ENCODE results near the gene CRYL1.

Gene CRYL1

DNA sequence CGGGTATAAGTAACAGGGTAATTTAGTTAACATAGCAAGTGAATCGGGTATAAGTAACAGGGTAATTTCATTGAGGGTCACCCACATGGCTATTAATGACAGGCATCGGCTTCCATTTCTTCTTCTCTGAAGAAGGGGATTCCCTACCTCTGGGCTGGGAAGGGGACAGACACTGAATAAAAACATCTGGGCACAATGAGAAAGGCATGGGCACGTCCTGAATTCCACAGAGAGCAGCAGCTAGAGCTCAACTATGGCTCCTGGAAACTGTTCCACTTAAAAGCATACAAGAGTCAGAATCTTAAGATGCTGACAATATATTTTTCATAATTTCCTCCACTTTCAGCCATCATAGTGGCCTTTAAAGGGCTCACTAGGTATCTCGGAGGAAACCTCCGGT lies 51.8 kb downstream of the CRYL1 start:
- Histone ChIP-seq H3K9me3 (ENCODE audit: control insufficient read depth, low read length) (no peaks in the 10 kb centered on the region), H3K27ac (ENCODE audit: insufficient read depth, low read depth, low read length, poor library complexity, severe bottlenecking) (no peak overlapping the region), H3K4me3 (ENCODE audit: insufficient read depth, low read depth, low read length) (no peak overlapping the region), H3K4me1 (ENCODE audit: control insufficient read depth, insufficient read depth, low read length) (no peaks in the 10 kb centered on the region), H3K36me3 (ENCODE audit: control insufficient read depth, insufficient read depth, low read length) (no peaks in the 10 kb centered on the region), H3K27me3 (ENCODE audit: control insufficient read depth, insufficient read depth, low read length, poor library complexity, severe bottlenecking) (no peaks in the 10 kb centered on the region)
- WGBS, 2 experiments: 91 to 95% methylated on average over 6 of the region's 6 CpGs

DNA sequence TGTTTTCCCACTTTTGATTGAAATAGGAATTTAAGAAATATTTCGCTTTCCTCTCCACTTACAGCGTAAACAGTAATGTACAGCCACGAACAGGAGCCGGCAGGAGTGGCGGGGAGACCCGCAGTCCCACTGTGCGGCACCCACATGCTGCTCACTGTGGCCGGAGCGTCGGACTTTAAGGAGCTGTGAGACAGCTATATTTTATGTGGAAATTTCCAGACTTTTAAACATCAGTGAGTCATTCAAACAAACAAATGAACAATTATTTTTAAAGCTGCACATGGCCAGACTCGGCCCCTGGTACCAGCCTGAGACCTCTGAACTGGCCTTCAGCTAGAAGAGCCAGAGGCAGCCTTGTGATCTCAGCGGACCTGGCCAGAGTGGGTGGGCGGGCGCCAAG lies 52.5 kb downstream of the CRYL1 start:
- no peaks in the 10 kb centered on the region for H3K36me3 ChIP-seq (ENCODE audit: control insufficient read depth, insufficient read depth, low read length)
- H3K9me3 ChIP-seq (ENCODE audit: control insufficient read depth, low read length): no peaks in the 10 kb centered on the region
- WGBS, 2 experiments: 91 to 97% methylated on average over 14 of the region's 14 CpGs
- no peak overlapping the region for H3K4me3 ChIP-seq (ENCODE audit: insufficient read depth, low read depth, low read length)
- no peaks in the 10 kb centered on the region for H3K4me1 ChIP-seq (ENCODE audit: control insufficient read depth, insufficient read depth, low read length)
- no peak overlapping the region for H3K27ac ChIP-seq (ENCODE audit: insufficient read depth, low read depth, low read length, poor library complexity, severe bottlenecking)
- no peaks in the 10 kb centered on the region for H3K27me3 ChIP-seq (ENCODE audit: control insufficient read depth, insufficient read depth, low read length, poor library complexity, severe bottlenecking)

DNA sequence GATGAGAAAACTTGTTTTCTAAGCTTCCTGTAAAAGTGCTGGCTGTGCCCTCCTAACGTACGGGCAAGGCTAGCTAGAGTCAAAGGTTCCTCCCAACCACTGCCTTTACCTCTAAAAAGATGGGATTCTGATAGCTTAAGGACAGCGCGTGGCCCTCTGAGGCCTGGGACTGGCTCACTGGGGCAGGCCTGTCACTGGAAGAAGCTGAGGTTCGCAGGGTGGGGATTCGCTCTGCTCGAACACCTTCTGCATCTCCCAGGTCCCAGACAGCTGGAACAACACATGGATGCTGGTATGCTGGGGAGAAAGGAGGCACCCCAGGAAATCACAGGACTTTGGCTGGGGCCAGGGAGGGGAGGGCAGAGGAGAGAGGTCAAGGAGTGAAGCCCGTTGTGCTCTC lies 53.1 kb downstream of the CRYL1 start:
- WGBS, 2 experiments: 95 to 96% methylated on average over 8 of the region's 8 CpGs
- H3K27ac ChIP-seq (ENCODE audit: insufficient read depth, low read depth, low read length, poor library complexity, severe bottlenecking): no peak overlapping the region
- no peaks in the 10 kb centered on the region for H3K9me3 ChIP-seq (ENCODE audit: control insufficient read depth, low read length)
- H3K4me1 ChIP-seq (ENCODE audit: control insufficient read depth, insufficient read depth, low read length): no peaks in the 10 kb centered on the region
- H3K36me3 ChIP-seq (ENCODE audit: control insufficient read depth, insufficient read depth, low read length): no peaks in the 10 kb centered on the region
- H3K27me3 ChIP-seq (ENCODE audit: control insufficient read depth, insufficient read depth, low read length, poor library complexity, severe bottlenecking): no peaks in the 10 kb centered on the region
- H3K4me3 ChIP-seq (ENCODE audit: insufficient read depth, low read depth, low read length): no peak overlapping the region

DNA sequence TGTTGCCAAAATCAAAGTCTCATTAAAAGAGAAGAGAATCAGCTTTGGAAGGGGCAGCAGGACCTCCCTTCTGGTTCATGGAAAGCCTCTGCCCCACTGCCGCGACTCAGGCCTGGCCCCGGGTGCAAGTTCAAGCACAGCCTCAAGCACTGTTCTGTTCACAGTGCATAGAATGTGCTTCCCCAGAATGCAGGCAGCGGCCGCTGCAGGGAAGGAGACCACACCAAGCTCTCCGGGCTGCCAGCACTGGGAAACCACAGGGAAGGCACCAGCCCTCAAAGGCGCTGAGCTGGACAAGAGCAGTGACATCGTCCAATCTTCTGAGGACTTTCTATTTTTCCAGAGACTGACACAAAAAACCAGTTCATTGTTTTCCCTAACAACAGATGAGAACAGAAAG lies 55.5 kb downstream of the CRYL1 start:
- Histone ChIP-seq H3K36me3 (ENCODE audit: control insufficient read depth, insufficient read depth, low read length) (no peaks in the 10 kb centered on the region), H3K27me3 (ENCODE audit: control insufficient read depth, insufficient read depth, low read length, poor library complexity, severe bottlenecking) (no peaks in the 10 kb centered on the region), H3K4me3 (ENCODE audit: insufficient read depth, low read depth, low read length) (no peak overlapping the region), H3K27ac (ENCODE audit: insufficient read depth, low read depth, low read length, poor library complexity, severe bottlenecking) (no peak overlapping the region), H3K9me3 (ENCODE audit: control insufficient read depth, low read length) (no peaks in the 10 kb centered on the region), H3K4me1 (ENCODE audit: control insufficient read depth, insufficient read depth, low read length) (no peaks in the 10 kb centered on the region)
- WGBS, 2 experiments: 93% methylated on average over 8 of the region's 8 CpGs

DNA sequence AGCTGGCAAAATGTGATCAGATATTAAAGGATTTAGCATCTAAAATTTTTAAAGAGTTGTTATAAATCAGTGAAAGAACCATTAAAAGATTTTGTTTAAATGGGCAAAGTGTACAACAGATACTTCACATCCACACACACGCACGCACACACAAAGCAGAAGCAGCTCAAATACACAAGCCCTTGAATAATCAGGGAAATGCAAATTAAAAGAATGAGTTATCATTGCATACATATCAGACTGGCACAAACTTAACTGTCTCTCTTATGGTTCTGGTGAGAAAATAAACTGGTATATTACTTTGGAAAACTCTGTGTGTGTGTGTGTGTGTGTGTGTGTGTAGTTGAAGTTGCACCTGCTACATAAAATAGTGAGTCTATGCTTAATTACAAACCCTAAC lies 59.3 kb downstream of the CRYL1 start:
- H3K9me3 ChIP-seq (ENCODE audit: control insufficient read depth, low read length): no peaks in the 10 kb centered on the region
- WGBS, 2 experiments: 100% methylated on average over 2 of the region's 2 CpGs; no CpG with 5 or more reads in 1 of the 2 experiments
- H3K27ac ChIP-seq (ENCODE audit: insufficient read depth, low read depth, low read length, poor library complexity, severe bottlenecking): no peak overlapping the region
- no peak overlapping the region for H3K4me3 ChIP-seq (ENCODE audit: insufficient read depth, low read depth, low read length)
- H3K4me1 ChIP-seq (ENCODE audit: control insufficient read depth, insufficient read depth, low read length): no peaks in the 10 kb centered on the region
- H3K36me3 ChIP-seq (ENCODE audit: control insufficient read depth, insufficient read depth, low read length): no peaks in the 10 kb centered on the region
- no peaks in the 10 kb centered on the region for H3K27me3 ChIP-seq (ENCODE audit: control insufficient read depth, insufficient read depth, low read length, poor library complexity, severe bottlenecking)

DNA sequence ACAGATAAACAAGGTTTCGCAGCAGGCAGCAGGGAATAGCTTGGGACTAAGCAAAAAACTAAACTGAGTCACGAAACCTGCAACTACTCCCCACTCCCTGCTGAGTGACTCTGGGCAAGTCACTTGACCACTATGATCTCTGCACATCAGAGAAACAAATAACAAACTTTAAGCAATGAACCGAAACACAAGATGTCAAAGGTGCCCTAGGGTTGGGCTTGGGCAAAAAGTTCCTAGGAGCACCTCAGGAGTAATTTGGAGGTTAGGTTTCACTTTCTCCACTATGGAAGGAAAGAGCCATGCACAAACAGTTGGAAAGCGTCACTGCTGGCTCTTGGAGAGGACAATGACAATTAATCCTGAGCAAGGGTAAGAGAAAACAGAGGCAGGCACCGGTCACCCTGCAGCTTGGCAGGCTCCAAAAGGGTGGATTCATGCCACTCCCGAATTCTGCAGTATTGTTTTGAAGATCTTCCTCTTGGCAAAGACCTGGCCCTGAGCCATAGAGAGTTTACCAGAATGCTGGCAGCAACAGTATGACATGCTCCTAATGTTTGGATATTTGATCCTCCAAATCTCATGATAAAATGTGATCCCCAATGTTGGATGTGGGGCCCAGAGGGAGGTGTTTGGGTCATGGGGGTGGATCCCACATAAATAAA lies 60.3 kb downstream of the CRYL1 start:
- WGBS, 2 experiments: 73% methylated on average over 6 of the region's 6 CpGs
- Histone ChIP-seq H3K27me3 (ENCODE audit: control insufficient read depth, insufficient read depth, low read length, poor library complexity, severe bottlenecking) (no peaks in the 10 kb centered on the region), H3K27ac (ENCODE audit: insufficient read depth, low read depth, low read length, poor library complexity, severe bottlenecking) (no peak overlapping the region), H3K9me3 (ENCODE audit: control insufficient read depth, low read length) (no peaks in the 10 kb centered on the region), H3K36me3 (ENCODE audit: control insufficient read depth, insufficient read depth, low read length) (no peaks in the 10 kb centered on the region), H3K4me3 (ENCODE audit: insufficient read depth, low read depth, low read length) (no peak overlapping the region), H3K4me1 (ENCODE audit: control insufficient read depth, insufficient read depth, low read length) (no peaks in the 10 kb centered on the region)

DNA sequence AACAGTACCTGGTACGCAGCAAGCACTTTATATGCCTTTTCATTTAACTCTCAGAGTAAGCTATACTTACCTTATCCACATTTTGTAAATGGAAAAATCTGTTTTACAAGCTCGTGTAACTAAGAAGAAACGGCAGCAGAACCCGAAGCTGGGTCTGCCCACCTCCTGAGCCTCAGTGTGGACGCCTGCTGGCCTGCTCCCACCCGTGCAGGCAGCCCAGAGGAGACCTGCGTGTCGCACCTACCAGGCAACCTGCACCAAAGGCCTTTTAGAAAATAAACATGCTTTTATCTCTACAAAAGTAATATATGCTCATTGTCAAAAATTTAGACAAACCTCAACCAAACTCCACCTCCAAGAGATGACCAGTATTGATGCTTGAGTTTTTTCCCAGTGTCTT lies 62.7 kb downstream of the CRYL1 start:
- Histone ChIP-seq H3K36me3 (ENCODE audit: control insufficient read depth, insufficient read depth, low read length) (no peaks in the 10 kb centered on the region), H3K9me3 (ENCODE audit: control insufficient read depth, low read length) (no peaks in the 10 kb centered on the region), H3K27ac (ENCODE audit: insufficient read depth, low read depth, low read length, poor library complexity, severe bottlenecking) (no peak overlapping the region), H3K27me3 (ENCODE audit: control insufficient read depth, insufficient read depth, low read length, poor library complexity, severe bottlenecking) (no peaks in the 10 kb centered on the region), H3K4me1 (ENCODE audit: control insufficient read depth, insufficient read depth, low read length) (no peaks in the 10 kb centered on the region), H3K4me3 (ENCODE audit: insufficient read depth, low read depth, low read length) (no peak overlapping the region)
- 68 to 74% methylated on average over 8 of the region's 8 CpGs for WGBS, 2 experiments

DNA sequence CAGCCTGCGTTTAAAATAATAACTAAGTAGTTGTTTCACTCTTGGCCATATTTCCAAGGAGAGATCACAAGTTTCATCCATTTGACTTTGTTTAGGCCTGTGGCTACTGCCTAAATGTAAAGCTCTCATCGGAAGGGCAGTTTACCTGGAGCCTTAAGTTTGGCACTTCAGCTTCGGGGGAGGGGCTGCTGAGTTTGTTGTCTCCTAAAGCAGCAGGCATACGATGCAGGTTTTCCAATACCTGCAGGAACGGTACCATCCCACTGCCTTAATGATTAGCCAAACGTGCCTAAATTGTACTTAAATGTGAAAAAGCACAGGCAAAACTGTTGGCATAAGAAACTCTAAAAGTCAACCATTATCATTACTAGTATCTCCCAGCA lies 63.1 kb downstream of the CRYL1 start:
- whole genome bisulfite sequencing, 2 experiments: 71 to 77% methylated on average over 6 of the region's 6 CpGs
- no peaks in the 10 kb centered on the region for H3K4me1 ChIP-seq (ENCODE audit: control insufficient read depth, insufficient read depth, low read length)
- no peaks in the 10 kb centered on the region for H3K27me3 ChIP-seq (ENCODE audit: control insufficient read depth, insufficient read depth, low read length, poor library complexity, severe bottlenecking)
- no peak overlapping the region for H3K27ac ChIP-seq (ENCODE audit: insufficient read depth, low read depth, low read length, poor library complexity, severe bottlenecking)
- no peaks in the 10 kb centered on the region for H3K9me3 ChIP-seq (ENCODE audit: control insufficient read depth, low read length)
- H3K4me3 ChIP-seq (ENCODE audit: insufficient read depth, low read depth, low read length): no peak overlapping the region
- no peaks in the 10 kb centered on the region for H3K36me3 ChIP-seq (ENCODE audit: control insufficient read depth, insufficient read depth, low read length)

DNA sequence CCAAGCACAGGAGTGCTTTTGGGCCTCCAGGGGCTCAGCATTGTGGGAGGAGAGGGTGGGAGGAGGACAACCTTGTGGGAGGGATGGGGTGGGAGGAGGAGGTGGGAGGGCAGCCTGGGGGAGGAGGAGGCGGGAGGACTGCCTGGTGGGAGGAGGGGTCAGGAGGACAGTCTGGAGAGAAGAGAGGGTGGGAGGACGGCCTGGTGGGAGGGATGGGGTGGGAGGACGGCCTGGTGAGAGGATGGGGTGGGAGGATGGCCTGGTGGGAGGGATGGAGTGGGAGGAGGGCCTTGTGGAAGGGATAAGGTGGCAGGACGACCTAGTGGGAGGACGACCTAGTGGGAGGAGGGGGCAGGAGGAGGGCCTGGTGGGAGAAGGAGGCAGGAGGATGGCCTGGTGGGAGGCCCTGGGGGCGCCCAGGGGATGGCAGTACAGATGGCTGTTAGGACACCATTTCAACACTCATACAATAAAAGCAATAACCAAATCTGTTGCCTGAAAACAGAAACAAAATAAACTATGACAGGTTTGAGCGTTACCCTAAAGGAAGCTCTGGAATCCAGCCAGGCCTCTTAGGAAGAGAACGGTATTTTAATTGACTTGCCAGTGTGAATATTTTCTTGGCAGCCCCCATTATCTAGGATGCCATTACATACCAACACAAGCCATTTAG lies 63.7 kb downstream of the CRYL1 start:
- Histone ChIP-seq H3K36me3 (ENCODE audit: control insufficient read depth, insufficient read depth, low read length) (no peaks in the 10 kb centered on the region), H3K27me3 (ENCODE audit: control insufficient read depth, insufficient read depth, low read length, poor library complexity, severe bottlenecking) (no peaks in the 10 kb centered on the region), H3K27ac (ENCODE audit: insufficient read depth, low read depth, low read length, poor library complexity, severe bottlenecking) (no peak overlapping the region), H3K9me3 (ENCODE audit: control insufficient read depth, low read length) (no peaks in the 10 kb centered on the region), H3K4me1 (ENCODE audit: control insufficient read depth, insufficient read depth, low read length) (no peaks in the 10 kb centered on the region), H3K4me3 (ENCODE audit: insufficient read depth, low read depth, low read length) (no peak overlapping the region)
- 70 to 80% methylated on average over 8 of the region's 8 CpGs for WGBS, 2 experiments

DNA sequence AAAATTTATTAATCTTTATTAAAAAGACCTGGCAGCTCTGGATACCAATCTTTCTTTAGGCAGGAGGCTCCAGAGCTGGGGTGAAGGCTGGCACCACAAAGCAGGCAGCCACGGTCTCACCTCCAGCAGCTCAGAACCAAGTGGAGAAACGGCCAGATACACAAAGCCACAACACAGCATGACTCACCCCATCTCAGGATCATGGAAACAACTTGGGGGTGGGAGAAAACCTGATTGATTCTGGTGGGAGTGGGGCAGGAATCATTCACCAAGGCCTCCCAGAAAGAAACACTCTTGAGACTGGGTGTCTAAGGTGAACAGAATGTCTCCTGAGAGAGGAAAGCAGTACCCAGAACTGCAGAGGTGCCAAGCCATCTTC lies 64.2 kb downstream of the CRYL1 start:
- Histone ChIP-seq H3K27me3 (ENCODE audit: control insufficient read depth, insufficient read depth, low read length, poor library complexity, severe bottlenecking) (no peaks in the 10 kb centered on the region), H3K27ac (ENCODE audit: insufficient read depth, low read depth, low read length, poor library complexity, severe bottlenecking) (no peak overlapping the region), H3K36me3 (ENCODE audit: control insufficient read depth, insufficient read depth, low read length) (no peaks in the 10 kb centered on the region), H3K9me3 (ENCODE audit: control insufficient read depth, low read length) (no peaks in the 10 kb centered on the region), H3K4me1 (ENCODE audit: control insufficient read depth, insufficient read depth, low read length) (no peaks in the 10 kb centered on the region), H3K4me3 (ENCODE audit: insufficient read depth, low read depth, low read length) (no peak overlapping the region)
- 63 to 75% methylated on average over 2 of the region's 2 CpGs for WGBS, 2 experiments

All from ectodermal cell (in vitro differentiated cells).